ENCODE results near the gene SGK2. TPM values are rescaled to one million over a fixed set of nuclear protein-coding genes. Genes with fewer than 3 reads are reported as not detected.

The SGK2 gene
- total and polyA plus RNA-seq, 2 of the 13 experiments (the other 11 are each of a cell fraction or from before 2014, with no cell fraction given): 6.2 to 29.4 TPM

DNA sequence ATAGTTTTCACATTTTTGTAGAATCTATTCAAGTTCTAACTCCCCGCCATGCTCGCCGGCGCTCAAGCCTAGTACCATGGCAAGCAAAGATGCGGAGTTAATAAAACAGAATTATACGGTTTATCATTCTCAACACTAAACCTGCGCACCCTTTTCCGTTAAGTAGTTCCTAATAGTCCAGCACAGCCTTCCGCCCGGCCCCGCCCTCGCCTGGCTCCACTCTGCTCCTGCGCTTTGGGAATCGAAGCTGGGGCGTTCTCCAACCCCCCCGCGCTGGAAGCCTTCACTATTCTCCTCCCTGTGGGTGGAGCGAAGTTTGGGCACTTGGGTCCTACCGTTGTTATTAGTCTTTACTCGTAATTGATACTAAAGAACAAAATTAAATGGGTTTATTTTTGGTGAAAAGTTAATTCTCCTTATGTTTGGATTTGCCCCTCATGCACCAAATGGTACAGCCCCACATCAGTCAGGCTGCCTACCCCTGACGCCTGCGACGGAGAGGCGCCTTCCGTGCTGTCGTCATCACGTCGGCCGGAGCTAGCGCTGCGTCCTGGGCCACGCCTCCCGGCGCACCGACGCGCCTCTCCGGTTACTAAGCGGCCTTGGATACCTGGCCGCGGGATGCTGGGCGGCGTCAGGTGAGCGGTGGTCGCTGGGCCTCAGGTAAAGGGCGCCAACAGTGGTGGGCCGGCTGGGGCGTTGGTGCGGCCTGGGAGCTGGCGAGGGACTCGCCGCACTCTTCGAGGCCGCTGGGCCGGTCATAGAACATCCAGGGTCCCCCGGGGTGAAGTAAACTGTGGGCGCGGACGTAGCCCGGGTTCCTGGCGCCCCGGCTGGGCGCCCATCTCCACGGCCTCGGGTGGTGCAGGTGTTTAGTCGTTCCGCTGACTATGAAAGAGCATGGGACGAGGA is 31.8 kb downstream of the SGK2 start, which contains the start of gene IFT52 (continued):
- peak; percentile 47; the same call in 1 of the 2 replicates for TF ChIP-seq ZNF746 (CRISPR knock-in tag; IDR thresholded peaks at IDR 0.05)
- TF ChIP-seq NR2F1 (CRISPR knock-in tag; IDR thresholded peaks at IDR 0.05): 0 out of 4 replicates have a peak, but pooled peaks of 1 of the 2 experiments have one; percentile 4
- TF ChIP-seq POLR2AphosphoS5 (IDR thresholded peaks at IDR 0.05; ENCODE audit: low read depth, low read length): peak; percentile 77
- peak; percentile 96 for TF ChIP-seq CREB1 (IDR thresholded peaks at IDR 0.05)
- peak; percentile 97 for TF ChIP-seq CREB1 (CRISPR knock-in tag; IDR thresholded peaks at IDR 0.05)
- no peak for TF ChIP-seq KAT7 (CRISPR knock-in tag; IDR thresholded peaks at IDR 0.05; ENCODE audit: borderline replicate concordance)
- no peak for TF ChIP-seq KLF6 (CRISPR knock-in tag; IDR thresholded peaks at IDR 0.05)
- 0 out of 2 replicates have a peak, but pooled peaks have one; percentile 21 for TF ChIP-seq TMF1 (CRISPR knock-in tag; IDR thresholded peaks at IDR 0.05; ENCODE audit: low read depth)
- peak; percentile 90 for TF ChIP-seq HIVEP1 (CRISPR knock-in tag; IDR thresholded peaks at IDR 0.05)
- TF ChIP-seq ZNF576 (CRISPR knock-in tag; IDR thresholded peaks at IDR 0.05): peak; percentile 70; the same call in 1 of the 2 replicates
- TF ChIP-seq ZBTB2 (CRISPR knock-in tag; IDR thresholded peaks at IDR 0.05; ENCODE audit: low read depth): no peak
- TF ChIP-seq DDIT3 (CRISPR knock-in tag; IDR thresholded peaks at IDR 0.05): no peak
- peak; percentile 19 for TF ChIP-seq TEAD3 (CRISPR knock-in tag; optimal IDR thresholded peaks at IDR 0.05; ENCODE audit: borderline replicate concordance)
- no peak for TF ChIP-seq PHB2 (IDR thresholded peaks at IDR 0.05; ENCODE audit: partially characterized antibody)
- TF ChIP-seq KAT8 (CRISPR knock-in tag; IDR thresholded peaks at IDR 0.05): peak; percentile 95
- peak; percentile 61 for TF ChIP-seq TAF15 (IDR thresholded peaks at IDR 0.05; ENCODE audit: low read depth, low read length, poor library complexity, severe bottlenecking)
- TF ChIP-seq MED8 (CRISPR knock-in tag; IDR thresholded peaks at IDR 0.05; ENCODE audit: insufficient replicate concordance): peak; percentile 83
- TF ChIP-seq ZIK1 (CRISPR knock-in tag; IDR thresholded peaks at IDR 0.05; ENCODE audit: borderline replicate concordance, low read depth): peak; percentile 33; the same call in 1 of the 2 replicates
- TF ChIP-seq, protein P1, sequence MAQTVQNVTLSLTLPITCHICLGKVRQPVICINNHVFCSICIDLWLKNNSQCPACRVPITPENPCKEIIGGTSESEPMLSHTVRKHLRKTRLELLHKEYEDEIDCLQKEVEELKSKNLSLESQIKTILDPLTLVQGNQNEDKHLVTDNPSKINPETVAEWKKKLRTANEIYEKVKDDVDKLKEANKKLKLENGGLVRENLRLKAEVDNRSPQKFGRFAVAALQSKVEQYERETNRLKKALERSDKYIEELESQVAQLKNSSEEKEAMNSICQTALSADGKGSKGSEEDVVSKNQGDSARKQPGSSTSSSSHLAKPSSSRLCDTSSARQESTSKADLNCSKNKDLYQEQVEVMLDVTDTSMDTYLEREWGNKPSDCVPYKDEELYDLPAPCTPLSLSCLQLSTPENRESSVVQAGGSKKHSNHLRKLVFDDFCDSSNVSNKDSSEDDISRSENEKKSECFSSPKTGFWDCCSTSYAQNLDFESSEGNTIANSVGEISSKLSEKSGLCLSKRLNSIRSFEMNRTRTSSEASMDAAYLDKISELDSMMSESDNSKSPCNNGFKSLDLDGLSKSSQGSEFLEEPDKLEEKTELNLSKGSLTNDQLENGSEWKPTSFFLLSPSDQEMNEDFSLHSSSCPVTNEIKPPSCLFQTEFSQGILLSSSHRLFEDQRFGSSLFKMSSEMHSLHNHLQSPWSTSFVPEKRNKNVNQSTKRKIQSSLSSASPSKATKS (CRISPR knock-in tag; IDR thresholded peaks at IDR 0.05): peak; percentile 82; the same call in 1 of the 2 replicates
- no peak for TF ChIP-seq MIER2 (CRISPR knock-in tag; IDR thresholded peaks at IDR 0.05)
- no peak for TF ChIP-seq HNRNPK (IDR thresholded peaks at IDR 0.05; ENCODE audit: low read depth, low read length, poor library complexity, severe bottlenecking)

Data from HepG2 (cell line).